NB4 (cell line): ENCODE data around the gene TNFAIP2.

Source experiments
- MYC ChIP-seq: IDR thresholded peaks from 2 replicates; pipeline ENCODE4 v1.6.1; 2011; ENCODE audit warnings: low read depth, low read length
- TF ChIP-seq, protein P1 (sequence below): IDR thresholded peaks from one replicate; pipeline ENCODE4 v1.5.1; 2012; ENCODE audit warnings: low read depth, low read length
- TF ChIP-seq, protein P2 (sequence below): IDR thresholded peaks from 2 replicates; pipeline ENCODE4 v1.6.1; 2011; ENCODE audit warnings: low read depth, low read length

DNA sequence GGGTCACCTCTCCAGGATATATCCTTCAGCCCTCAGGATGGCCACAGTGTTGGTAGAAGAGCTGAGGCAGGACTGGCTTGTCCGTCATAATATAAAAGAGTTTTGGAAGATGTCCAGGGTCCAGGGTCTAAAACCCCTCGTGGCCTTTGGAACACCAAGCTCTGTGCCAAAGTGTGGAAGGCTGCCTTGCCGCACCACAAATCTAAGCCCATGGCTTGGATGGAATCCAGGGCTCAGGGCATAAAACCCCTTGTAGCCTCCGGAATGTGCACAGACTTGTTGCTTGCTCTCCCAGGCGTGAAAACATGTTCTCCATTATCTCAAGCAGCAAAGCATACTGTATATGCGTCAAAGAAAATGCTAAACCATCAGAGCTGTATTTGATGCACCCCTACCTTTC lies 46.7 kb downstream of the TNFAIP2 start:
- no peak for TF ChIP-seq MYC
- TF ChIP-seq, protein P1, sequence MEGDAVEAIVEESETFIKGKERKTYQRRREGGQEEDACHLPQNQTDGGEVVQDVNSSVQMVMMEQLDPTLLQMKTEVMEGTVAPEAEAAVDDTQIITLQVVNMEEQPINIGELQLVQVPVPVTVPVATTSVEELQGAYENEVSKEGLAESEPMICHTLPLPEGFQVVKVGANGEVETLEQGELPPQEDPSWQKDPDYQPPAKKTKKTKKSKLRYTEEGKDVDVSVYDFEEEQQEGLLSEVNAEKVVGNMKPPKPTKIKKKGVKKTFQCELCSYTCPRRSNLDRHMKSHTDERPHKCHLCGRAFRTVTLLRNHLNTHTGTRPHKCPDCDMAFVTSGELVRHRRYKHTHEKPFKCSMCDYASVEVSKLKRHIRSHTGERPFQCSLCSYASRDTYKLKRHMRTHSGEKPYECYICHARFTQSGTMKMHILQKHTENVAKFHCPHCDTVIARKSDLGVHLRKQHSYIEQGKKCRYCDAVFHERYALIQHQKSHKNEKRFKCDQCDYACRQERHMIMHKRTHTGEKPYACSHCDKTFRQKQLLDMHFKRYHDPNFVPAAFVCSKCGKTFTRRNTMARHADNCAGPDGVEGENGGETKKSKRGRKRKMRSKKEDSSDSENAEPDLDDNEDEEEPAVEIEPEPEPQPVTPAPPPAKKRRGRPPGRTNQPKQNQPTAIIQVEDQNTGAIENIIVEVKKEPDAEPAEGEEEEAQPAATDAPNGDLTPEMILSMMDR: no peak
- TF ChIP-seq, protein P2, sequence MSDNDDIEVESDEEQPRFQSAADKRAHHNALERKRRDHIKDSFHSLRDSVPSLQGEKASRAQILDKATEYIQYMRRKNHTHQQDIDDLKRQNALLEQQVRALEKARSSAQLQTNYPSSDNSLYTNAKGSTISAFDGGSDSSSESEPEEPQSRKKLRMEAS: no peak
